K562 (cell line): ENCODE data around the gene PDLIM7. TPM values are rescaled to one million over a fixed set of nuclear protein-coding genes. Genes with fewer than 3 reads are reported as not detected.

ENCODE experiments used
- BRD4 ChIP-seq: fragments of 200-600 bp; sonication (generic); IDR thresholded peaks from 2 replicates; pipeline ENCODE4 v1.6.1; 2017; ENCODE audit warnings: inconsistent platforms
- ELF2 ChIP-seq: fragments of 250-450 bp; sonication (Bioruptor Pico); IDR thresholded peaks from 2 replicates; pipeline ENCODE4 v1.5.0; 2021; ENCODE audit warnings: mild to moderate bottlenecking
- EP400 ChIP-seq: fragments of 450-650 bp; IDR thresholded peaks from 2 replicates; pipeline ENCODE4 v1.6.1; 2017; ENCODE audit warnings: antibody characterized with exemption, mild to moderate bottlenecking, moderate library complexity
- ETS1 ChIP-seq: conservative IDR thresholded peaks from 2 replicates; pipeline ENCODE4 v1.6.1; 2011; ENCODE audit warnings: low read depth, mild to moderate bottlenecking, low read length; ENCODE audit not compliant: control insufficient read depth
- FOXK1 ChIP-seq: sonication (generic); formaldehyde crosslinking; IDR thresholded peaks from 2 replicates; pipeline ENCODE4 v1.8.0; 2022; ENCODE audit warnings: missing genetic modification reagents, mild to moderate bottlenecking, borderline replicate concordance
- GATAD2A ChIP-seq: fragments of 450-650 bp; IDR thresholded peaks from 2 replicates; pipeline ENCODE4 v1.6.1; 2017
- MAFG ChIP-seq: fragments of 450-650 bp; conservative IDR thresholded peaks from 2 replicates; pipeline ENCODE4 v1.6.1; 2016; ENCODE audit warnings: missing genetic modification characterization, missing compliant biosample characterization
- MEIS2 ChIP-seq: fragments of 450-650 bp; IDR thresholded peaks from 2 replicates; pipeline ENCODE4 v1.6.1; 2014; ENCODE audit warnings: mild to moderate bottlenecking; ENCODE audit not compliant: partially characterized antibody
- PCBP2 ChIP-seq: fragments of 200-400 bp; formaldehyde crosslinking; IDR thresholded peaks from 2 replicates; pipeline ENCODE4 v1.6.1; 2018; ENCODE audit warnings: low read length, low read depth, mild to moderate bottlenecking, moderate library complexity; ENCODE audit not compliant: poor library complexity, severe bottlenecking
- PTTG1 ChIP-seq: fragments of 450-650 bp; IDR thresholded peaks from 2 replicates; pipeline ENCODE4 v1.6.1; 2016; ENCODE audit warnings: low read depth, mild to moderate bottlenecking, missing genetic modification characterization, missing compliant biosample characterization
- RBM15 ChIP-seq: fragments of 200-400 bp; formaldehyde crosslinking; IDR thresholded peaks from 2 replicates; pipeline ENCODE4 v1.6.1; 2018; ENCODE audit warnings: mild to moderate bottlenecking, low read length, moderate library complexity; ENCODE audit not compliant: insufficient read depth
- RUNX1 ChIP-seq: sonication (generic); IDR thresholded peaks from 2 replicates; pipeline ENCODE4 v1.6.1; 2016; ENCODE audit warnings: antibody characterized with exemption, low read depth
- SIRT6 ChIP-seq: IDR thresholded peaks from one replicate; pipeline ENCODE4 v1.6.1; 2012; ENCODE audit warnings: low read depth, mild to moderate bottlenecking, control low read depth, inconsistent platforms, low read length, moderate library complexity
- YBX1 ChIP-seq: fragments of 450-650 bp; IDR thresholded peaks from 2 replicates; pipeline ENCODE4 v1.7.1; 2016; ENCODE audit warnings: mild to moderate bottlenecking
- ZBTB8A ChIP-seq: fragments of 450-650 bp; IDR thresholded peaks from 2 replicates; pipeline ENCODE4 v1.6.1; 2018; ENCODE audit warnings: mild to moderate bottlenecking, moderate library complexity; ENCODE audit not compliant: partially characterized antibody
- ZFP91 ChIP-seq: sonication (generic); formaldehyde crosslinking; IDR thresholded peaks from 2 replicates; pipeline ENCODE4 v1.8.0; 2022; ENCODE audit warnings: mild to moderate bottlenecking, missing genetic modification reagents
- ZNF217 ChIP-seq: sonication (generic); formaldehyde crosslinking; IDR thresholded peaks from 2 replicates; pipeline ENCODE4 v1.8.0; 2022; ENCODE audit warnings: mild to moderate bottlenecking, missing genetic modification reagents
- ZNF584 ChIP-seq: fragments of 200-800 bp; sonication (Bioruptor generic); IDR thresholded peaks from 2 replicates; pipeline ENCODE4 v1.6.1; 2016; ENCODE audit warnings: low read depth, mild to moderate bottlenecking, missing genetic modification characterization, missing compliant biosample characterization
- ZSCAN29 ChIP-seq: fragments of 450-650 bp; IDR thresholded peaks from 2 replicates; pipeline ENCODE4 v1.6.1; 2017
- polyA plus RNA-seq, 8 experiments: library from polyadenylated mRNA; depleted of rRNA in 4 of 8; stranded (reverse) in 5 of 8; unstranded in 3 of 8; fragments of >200 nt; fragmentation: Nextera tagmentation in 2 of 8; fragmentation: Illumina TruSeq in 1 of 8; extraction: Ambion mirVana in 2 of 8; extraction: Trizol in 1 of 8; gene quantifications; 2 replicates each; pipeline versions ENCODE4 v1.2.1 to v1.2.3, GENCODE V29; 2011 to 2014; ENCODE audit warnings: inconsistent platforms in 1 of 8, missing spikeins in 1 of 8
- total RNA-seq, 7 experiments: library from RNA; depleted of rRNA in 6 of 7; stranded (reverse); fragments of >200 nt in 6 of 7; fragmentation: Illumina TruSeq in 2 of 7; extraction: Trizol in 2 of 7; gene quantifications; 2 replicates each; pipeline versions ENCODE4 v1.2.1 to v1.2.3, GENCODE V29; 2011 to 2021; ENCODE audit warnings: low replicate concordance in 1 of 7
- TF ChIP-seq, protein P1 (sequence below): fragments of 250-450 bp; sonication (Bioruptor Pico); IDR thresholded peaks from 2 replicates; pipeline ENCODE4 v1.8.0; 2022; ENCODE audit warnings: inconsistent platforms, mild to moderate bottlenecking, moderate library complexity, borderline replicate concordance
- TF ChIP-seq, protein P2 (sequence below): fragments of 250-450 bp; sonication (Bioruptor Pico); IDR thresholded peaks from 2 replicates; pipeline ENCODE4 v1.5.0; 2020; ENCODE audit warnings: mild to moderate bottlenecking, borderline replicate concordance
- TF ChIP-seq, protein P3 (sequence below): sonication (generic); formaldehyde crosslinking; IDR thresholded peaks from 2 replicates; pipeline ENCODE4 v1.8.0; 2022; ENCODE audit warnings: mild to moderate bottlenecking, missing genetic modification reagents

PDLIM7 gene
- total and polyA plus RNA-seq, 9 of the 15 experiments (the other 6 are each of a cell fraction or from before 2014, with no cell fraction given) = 2.1 to 124 (median 32.6) TPM

- TF ChIP-seq, protein P1, sequence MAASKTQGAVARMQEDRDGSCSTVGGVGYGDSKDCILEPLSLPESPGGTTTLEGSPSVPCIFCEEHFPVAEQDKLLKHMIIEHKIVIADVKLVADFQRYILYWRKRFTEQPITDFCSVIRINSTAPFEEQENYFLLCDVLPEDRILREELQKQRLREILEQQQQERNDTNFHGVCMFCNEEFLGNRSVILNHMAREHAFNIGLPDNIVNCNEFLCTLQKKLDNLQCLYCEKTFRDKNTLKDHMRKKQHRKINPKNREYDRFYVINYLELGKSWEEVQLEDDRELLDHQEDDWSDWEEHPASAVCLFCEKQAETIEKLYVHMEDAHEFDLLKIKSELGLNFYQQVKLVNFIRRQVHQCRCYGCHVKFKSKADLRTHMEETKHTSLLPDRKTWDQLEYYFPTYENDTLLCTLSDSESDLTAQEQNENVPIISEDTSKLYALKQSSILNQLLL (CRISPR knock-in tag) = no peak
- TF ChIP-seq ELF2 (CRISPR knock-in tag) (no peak), ZNF217 (CRISPR knock-in tag) (no peak), SIRT6 (no peak), RUNX1 (no peak), ETS1 (peak; percentile 71; the same call in 1 of the 2 replicates), GATAD2A (no peak), RBM15 (no peak), ZNF584 (CRISPR knock-in tag) (no peak), ZSCAN29 (no peak), EP400 (no peak; the same call in 1 of the 2 replicates), YBX1 (no peak), PCBP2 (no peak), BRD4 (no peak), PTTG1 (tag) (no peak), ZFP91 (CRISPR knock-in tag) (no peak), MAFG (tag) (no peak), ZBTB8A (no peak), FOXK1 (no peak), MEIS2 (no peak)
- TF ChIP-seq, protein P2, sequence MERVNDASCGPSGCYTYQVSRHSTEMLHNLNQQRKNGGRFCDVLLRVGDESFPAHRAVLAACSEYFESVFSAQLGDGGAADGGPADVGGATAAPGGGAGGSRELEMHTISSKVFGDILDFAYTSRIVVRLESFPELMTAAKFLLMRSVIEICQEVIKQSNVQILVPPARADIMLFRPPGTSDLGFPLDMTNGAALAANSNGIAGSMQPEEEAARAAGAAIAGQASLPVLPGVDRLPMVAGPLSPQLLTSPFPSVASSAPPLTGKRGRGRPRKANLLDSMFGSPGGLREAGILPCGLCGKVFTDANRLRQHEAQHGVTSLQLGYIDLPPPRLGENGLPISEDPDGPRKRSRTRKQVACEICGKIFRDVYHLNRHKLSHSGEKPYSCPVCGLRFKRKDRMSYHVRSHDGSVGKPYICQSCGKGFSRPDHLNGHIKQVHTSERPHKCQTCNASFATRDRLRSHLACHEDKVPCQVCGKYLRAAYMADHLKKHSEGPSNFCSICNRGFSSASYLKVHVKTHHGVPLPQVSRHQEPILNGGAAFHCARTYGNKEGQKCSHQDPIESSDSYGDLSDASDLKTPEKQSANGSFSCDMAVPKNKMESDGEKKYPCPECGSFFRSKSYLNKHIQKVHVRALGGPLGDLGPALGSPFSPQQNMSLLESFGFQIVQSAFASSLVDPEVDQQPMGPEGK = no peak
- TF ChIP-seq, protein P3, sequence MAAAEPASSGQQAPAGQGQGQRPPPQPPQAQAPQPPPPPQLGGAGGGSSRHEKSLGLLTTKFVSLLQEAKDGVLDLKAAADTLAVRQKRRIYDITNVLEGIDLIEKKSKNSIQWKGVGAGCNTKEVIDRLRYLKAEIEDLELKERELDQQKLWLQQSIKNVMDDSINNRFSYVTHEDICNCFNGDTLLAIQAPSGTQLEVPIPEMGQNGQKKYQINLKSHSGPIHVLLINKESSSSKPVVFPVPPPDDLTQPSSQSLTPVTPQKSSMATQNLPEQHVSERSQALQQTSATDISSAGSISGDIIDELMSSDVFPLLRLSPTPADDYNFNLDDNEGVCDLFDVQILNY (CRISPR knock-in tag) = no peak
Measured at GRCh38 chr5:177508837-177509236, 11.4 kb upstream of the PDLIM7 start (continued).
